Activated CD8-positive, alpha-beta memory T cell treated with anti-CD3 and anti-CD28 coated beads, Interleukin-2, amount 50 U/mL, for 4 hours (primary cell): ENCODE measurements around the gene PRRX2.

Source experiments
- DNase-seq: peaks from one replicate; pipeline ENCODE4 v3.0.0-alpha.2; 2020

The PRRX2 gene

GRCh38 chr9:129637102-129637501 lies 28.3 kb upstream of the PRRX2 start:
- DNase-seq = no peak

GRCh38 chr9:129637673-129638439 lies 27.6 kb upstream of the PRRX2 start:
- DNase-seq = no peak

- DNase-seq = no peak
These were observed 26.3 kb upstream of the PRRX2 start for GRCh38 chr9:129639034-129639630.

- DNase-seq = no peak
These were observed 25.7 kb upstream of the PRRX2 start for GRCh38 chr9:129639756-129640085.

- DNase-seq = no peak
These were observed 25.2 kb upstream of the PRRX2 start for GRCh38 chr9:129640086-129640870.

GRCh38 chr9:129640871-129641749 lies 24.3 kb upstream of the PRRX2 start:
- no peak for DNase-seq

GRCh38 chr9:129641750-129642585 lies 23.5 kb upstream of the PRRX2 start, which contains the start of gene ASB6:
Gene ASB6, minus strand, starts transcription at chr9:129642151. Its CDS starts 152 bp downstream, at chr9:129641999.
- DNase-seq = peak; percentile 90

- no peak for DNase-seq
These were observed 21.7 kb upstream of the PRRX2 start for GRCh38 chr9:129643706-129644105.

GRCh38 chr9:129644365-129644764 lies 21.1 kb upstream of the PRRX2 start:
- no peak for DNase-seq

- no peak for DNase-seq
These were observed 20.5 kb upstream of the PRRX2 start for GRCh38 chr9:129644902-129645301.

GRCh38 chr9:129646252-129646651 lies 19.2 kb upstream of the PRRX2 start:
- no peak for DNase-seq

- DNase-seq = no peak
These were observed 18.8 kb upstream of the PRRX2 start for GRCh38 chr9:129646654-129647053.

- no peak for DNase-seq
These were observed 17.8 kb upstream of the PRRX2 start for GRCh38 chr9:129647635-129648034.

GRCh38 chr9:129648092-129648763 lies 17.2 kb upstream of the PRRX2 start:
- no peak for DNase-seq

- DNase-seq = no peak
These were observed 16.7 kb upstream of the PRRX2 start for GRCh38 chr9:129648764-129649115.

- DNase-seq = no peak
These were observed 15.4 kb upstream of the PRRX2 start for GRCh38 chr9:129649726-129650679.

- DNase-seq = no peak
These were observed 14.7 kb upstream of the PRRX2 start for GRCh38 chr9:129650680-129651235.

GRCh38 chr9:129653823-129654553 lies 11.5 kb upstream of the PRRX2 start:
- DNase-seq = no peak

GRCh38 chr9:129654554-129655040 lies 10.8 kb upstream of the PRRX2 start:
- DNase-seq = no peak
